Stimulated activated naive CD8-positive, alpha-beta T cell treated with anti-CD3 and anti-CD28 coated beads, Interleukin-15, Interleukin-2, amounts not matched to agents 100 ng/mL and 50 ng/mL, for 24 hours (primary cell): ENCODE results near the gene CDK15.

Experiments
- H3K27ac Mint-ChIP-seq: one replicate; pipeline ENCODE4 v1.8.0; 2021; ENCODE audit warnings: mild to moderate bottlenecking, mixed read lengths
- H3K27me3 Mint-ChIP-seq: one replicate; pipeline ENCODE4 v1.8.0; 2021; ENCODE audit warnings: mixed read lengths
- H3K36me3 Mint-ChIP-seq: one replicate; pipeline ENCODE4 v1.8.0; 2021; ENCODE audit warnings: low read depth, mixed read lengths
- H3K4me1 Mint-ChIP-seq: one replicate; pipeline ENCODE4 v1.8.0; 2021; ENCODE audit warnings: low read depth, mixed read lengths
- H3K4me3 Mint-ChIP-seq: one replicate; pipeline ENCODE4 v1.8.0; 2021; ENCODE audit warnings: mild to moderate bottlenecking, mixed read lengths
- H3K9me3 Mint-ChIP-seq: one replicate; pipeline ENCODE4 v1.8.0; 2021; ENCODE audit warnings: mixed read lengths

Gene CDK15

DNA sequence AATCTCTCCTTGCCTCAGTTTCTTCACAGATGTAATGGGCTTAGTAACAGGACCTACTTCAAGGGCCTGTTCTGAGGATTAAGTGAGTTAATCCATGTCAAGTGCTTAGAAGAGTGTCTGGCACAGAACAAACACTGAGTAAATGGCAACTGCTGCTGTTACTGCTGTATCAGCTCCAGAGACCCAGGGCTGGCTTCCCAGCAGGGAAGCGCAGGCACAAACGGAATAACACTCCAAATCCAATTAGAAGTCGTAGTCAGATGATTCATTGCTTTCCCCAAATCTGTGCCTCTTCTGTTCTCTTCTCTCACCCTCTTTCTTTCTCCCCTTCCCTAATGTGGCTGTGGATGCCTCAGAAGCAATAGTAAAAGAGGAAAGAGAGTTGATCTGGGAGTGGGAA, 126.2 kb downstream of the CDK15 start:
- Mint-ChIP-seq H3K4me1 (no peaks in the 10 kb centered on the region), H3K27ac (no peak overlapping the region), H3K4me3 (no peak overlapping the region), H3K36me3 (no peaks in the 10 kb centered on the region), H3K27me3 (peaks cover 23% of the 10 kb centered on the region), H3K9me3 (peaks cover 6% of the 10 kb centered on the region)

DNA sequence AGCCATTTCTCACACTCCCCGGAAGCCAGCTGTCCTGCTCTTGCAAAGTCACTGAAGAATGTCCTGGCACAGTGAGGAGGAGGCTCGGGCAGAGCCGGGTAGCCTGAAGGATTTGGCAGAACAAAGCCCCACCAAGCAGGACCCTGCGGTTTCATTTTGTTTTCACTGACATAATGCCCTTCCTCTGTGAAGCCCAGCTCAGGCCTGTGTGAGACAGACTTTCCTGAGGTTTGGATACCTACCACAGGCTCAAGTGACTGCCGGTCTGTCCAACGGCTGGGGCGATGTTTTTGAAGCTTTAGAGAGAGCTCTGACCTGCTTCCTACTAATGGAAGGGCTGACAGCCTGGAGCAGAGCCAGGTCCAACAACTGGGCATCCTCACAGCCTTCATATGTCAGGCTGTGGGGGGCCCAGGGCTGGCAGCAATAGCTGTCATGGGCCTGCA, 127.5 kb downstream of the CDK15 start:
- peaks cover 6% of the 10 kb centered on the region for H3K9me3 Mint-ChIP-seq
- no peak overlapping the region for H3K4me3 Mint-ChIP-seq
- H3K4me1 Mint-ChIP-seq: no peaks in the 10 kb centered on the region
- H3K36me3 Mint-ChIP-seq: no peaks in the 10 kb centered on the region
- peaks cover 20% of the 10 kb centered on the region for H3K27me3 Mint-ChIP-seq
- no peak overlapping the region for H3K27ac Mint-ChIP-seq

DNA sequence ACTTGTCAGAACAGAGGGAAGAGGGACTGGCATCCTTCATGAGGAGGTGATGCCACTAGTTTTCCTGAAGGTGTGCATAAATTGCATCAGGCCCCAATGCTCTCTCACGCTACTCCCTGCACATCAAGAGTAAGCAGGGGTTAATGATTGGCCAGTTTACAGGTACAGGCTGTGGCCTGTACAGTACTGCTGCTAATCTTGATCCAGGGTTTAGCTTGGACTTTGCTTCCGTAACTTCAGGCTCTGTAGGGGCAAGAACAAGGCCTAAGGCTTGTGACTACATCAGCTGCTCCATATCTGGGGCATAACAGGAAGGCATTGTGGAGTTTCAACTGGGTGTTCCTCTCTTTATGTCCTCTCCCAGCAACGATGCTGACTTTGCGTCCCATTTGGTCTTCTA, 130.5 kb downstream of the CDK15 start:
- peaks cover 6% of the 10 kb centered on the region for H3K9me3 Mint-ChIP-seq
- no peaks in the 10 kb centered on the region for H3K36me3 Mint-ChIP-seq

DNA sequence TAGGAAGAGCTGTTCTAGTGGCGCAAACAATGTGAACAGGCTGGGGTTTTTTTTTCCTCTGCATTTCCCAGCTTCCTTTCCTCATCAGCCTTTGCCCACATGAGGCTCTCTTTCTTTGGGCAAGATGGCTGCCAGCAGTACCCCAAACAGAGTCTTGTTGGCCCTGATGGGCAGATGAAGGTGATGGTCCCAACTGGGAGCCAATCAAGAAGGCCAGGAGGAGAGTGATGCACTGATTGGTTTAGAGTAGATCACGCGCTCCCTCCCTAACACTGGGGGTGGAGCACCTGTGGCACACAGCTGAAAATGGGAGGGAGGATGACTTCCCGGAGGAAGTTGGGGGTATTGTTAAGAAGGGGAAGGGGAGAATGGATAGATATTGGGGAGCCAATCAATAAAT, 131.0 kb downstream of the CDK15 start:
- H3K36me3 Mint-ChIP-seq: no peaks in the 10 kb centered on the region
- H3K27me3 Mint-ChIP-seq: peaks cover 17% of the 10 kb centered on the region
- H3K4me3 Mint-ChIP-seq: no peak overlapping the region
- no peak overlapping the region for H3K27ac Mint-ChIP-seq
- H3K9me3 Mint-ChIP-seq: peaks cover 6% of the 10 kb centered on the region
- no peaks in the 10 kb centered on the region for H3K4me1 Mint-ChIP-seq

More for the DNA sequence above, 130.5 kb downstream of the CDK15 start:
- Mint-ChIP-seq H3K4me1 (no peaks in the 10 kb centered on the region), H3K27ac (no peak overlapping the region), H3K4me3 (no peak overlapping the region), H3K27me3 (peaks cover 14% of the 10 kb centered on the region)

DNA sequence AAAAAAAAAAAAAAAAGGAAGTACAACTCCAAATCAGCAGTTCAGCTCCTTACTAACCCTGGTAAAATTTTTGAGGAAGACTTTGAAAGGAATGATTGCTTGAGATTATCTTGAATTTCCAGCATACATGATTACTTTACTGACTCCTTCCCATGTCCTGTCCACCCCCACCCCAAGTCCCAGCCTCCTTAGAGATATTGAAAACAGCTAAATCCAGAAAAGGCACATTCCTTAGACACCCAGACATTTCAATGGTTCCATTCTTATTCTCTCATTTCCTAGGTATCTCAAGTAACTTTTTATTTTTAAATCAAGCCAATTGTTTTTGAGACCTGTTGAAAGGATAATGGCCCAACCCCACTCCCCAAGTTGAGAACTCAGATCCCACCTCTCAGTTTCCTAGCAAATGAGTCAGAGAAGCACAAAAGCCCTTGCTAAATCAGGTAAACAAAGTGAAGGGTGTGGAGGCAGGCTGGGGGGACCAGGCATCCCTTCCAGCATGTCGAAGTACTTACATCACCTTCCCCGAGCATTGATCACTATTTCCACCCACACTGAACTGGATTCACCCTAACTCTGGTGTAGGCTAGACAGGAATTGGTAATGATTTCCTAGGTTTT, 131.9 kb downstream of the CDK15 start:
- peaks cover 21% of the 10 kb centered on the region for H3K27me3 Mint-ChIP-seq
- no peaks in the 10 kb centered on the region for H3K4me1 Mint-ChIP-seq
- H3K36me3 Mint-ChIP-seq: no peaks in the 10 kb centered on the region
- H3K9me3 Mint-ChIP-seq: peaks cover 6% of the 10 kb centered on the region
- H3K4me3 Mint-ChIP-seq: no peak overlapping the region
- no peak overlapping the region for H3K27ac Mint-ChIP-seq

DNA sequence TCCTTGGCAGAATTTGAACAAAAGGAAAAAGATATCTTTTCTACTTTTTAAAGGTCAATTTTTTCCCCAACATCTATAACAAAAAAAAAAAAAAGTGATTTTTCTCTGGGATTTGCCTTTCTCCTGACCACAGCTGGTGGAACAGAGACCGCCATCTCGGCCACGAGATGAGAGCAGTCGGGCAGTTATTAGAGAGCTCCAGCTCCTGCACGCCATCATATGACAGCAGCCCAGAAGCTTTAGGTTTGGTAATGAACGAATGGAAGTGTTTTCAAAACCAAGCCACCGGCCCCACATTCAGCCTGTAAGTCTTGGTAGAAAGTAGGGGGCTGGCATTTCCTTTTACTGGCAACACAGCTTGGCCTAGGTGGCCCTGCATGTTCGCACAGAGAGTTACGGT, 132.4 kb downstream of the CDK15 start:
- Mint-ChIP-seq H3K4me1 (no peaks in the 10 kb centered on the region), H3K36me3 (no peaks in the 10 kb centered on the region), H3K9me3 (peaks cover 6% of the 10 kb centered on the region), H3K27ac (no peak overlapping the region), H3K4me3 (no peak overlapping the region), H3K27me3 (peaks cover 17% of the 10 kb centered on the region)

DNA sequence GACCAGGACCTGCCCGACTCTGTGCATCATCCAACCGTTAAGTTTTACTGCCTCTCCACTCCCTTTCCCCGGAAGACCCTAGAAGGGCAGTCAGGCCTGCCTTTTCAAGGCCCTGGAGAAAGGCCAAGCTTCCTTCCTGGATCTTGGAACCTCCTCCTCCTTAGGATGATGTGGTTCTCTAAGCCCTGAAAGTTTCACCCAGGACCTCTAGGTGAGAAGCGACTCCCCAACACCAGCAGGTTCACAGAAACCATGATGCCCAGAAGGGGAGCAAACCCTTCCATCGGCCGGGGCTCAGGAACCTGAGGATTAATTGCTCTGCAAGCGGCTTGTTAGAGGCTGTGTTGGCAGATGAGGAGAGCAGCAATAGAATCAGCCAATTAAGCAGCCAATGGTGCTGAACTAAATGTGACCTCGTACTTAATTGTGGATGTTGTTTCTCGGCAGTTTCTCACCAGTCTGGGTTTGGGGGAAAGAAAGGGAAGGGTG, 133.2 kb downstream of the CDK15 start:
- no peaks in the 10 kb centered on the region for H3K36me3 Mint-ChIP-seq
- H3K27me3 Mint-ChIP-seq: peaks cover 15% of the 10 kb centered on the region
- no peak overlapping the region for H3K4me3 Mint-ChIP-seq
- H3K4me1 Mint-ChIP-seq: no peaks in the 10 kb centered on the region
- peaks cover 6% of the 10 kb centered on the region for H3K9me3 Mint-ChIP-seq
- no peak overlapping the region for H3K27ac Mint-ChIP-seq

DNA sequence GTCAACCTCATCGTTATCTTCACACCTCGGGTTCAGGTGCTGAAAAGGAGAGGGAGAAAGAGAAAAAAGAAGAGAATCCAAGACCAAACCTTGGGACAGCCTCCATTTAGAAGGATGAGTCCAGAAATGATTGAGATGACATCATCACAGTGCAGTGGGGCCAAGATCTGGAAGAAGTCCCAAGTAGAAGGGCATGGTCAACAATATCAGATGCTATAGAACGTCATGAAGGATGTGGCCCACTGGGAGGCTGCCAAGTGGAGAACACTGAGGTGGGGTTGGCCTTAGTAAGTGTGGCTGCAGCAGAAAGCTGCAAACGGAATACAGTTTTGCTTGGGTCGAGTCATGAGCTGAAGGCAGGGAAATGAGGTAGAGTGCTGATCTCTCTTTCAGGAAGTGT, 136.2 kb downstream of the CDK15 start:
- no peaks in the 10 kb centered on the region for H3K9me3 Mint-ChIP-seq
- H3K36me3 Mint-ChIP-seq: no peaks in the 10 kb centered on the region
- peaks cover 13% of the 10 kb centered on the region for H3K27me3 Mint-ChIP-seq
- H3K27ac Mint-ChIP-seq: no peak overlapping the region
- no peak overlapping the region for H3K4me3 Mint-ChIP-seq
- no peaks in the 10 kb centered on the region for H3K4me1 Mint-ChIP-seq
